Upper lobe of left lung (tissue), 4 donors: Measurements from ENCODE around the gene LDHB.

Experiments
- EP300 ChIP-seq, 4 donors: sonication (generic); formaldehyde crosslinking; IDR thresholded peaks; one replicate each; pipeline ENCODE4 v1.5.1; 2017; ENCODE audit warnings: antibody characterized with exemption in 4 of 4, control low read depth in 2 of 4
- POLR2A ChIP-seq, 4 donors: fragments of 450-650 bp; IDR thresholded peaks; one replicate each; pipeline ENCODE4 v1.5.1; 2016 to 2017; ENCODE audit warnings: antibody characterized with exemption in 4 of 4, mild to moderate bottlenecking in 2 of 4
- TF ChIP-seq, protein P1 (sequence below), 6 experiments: fragments of 450-650 bp in 4 of 6; fragments of 200-600 bp in 2 of 6; sonication (generic) in 2 of 6; IDR thresholded peaks; one replicate each; pipeline ENCODE4 v1.5.1; 2016 to 2019; ENCODE audit warnings: antibody characterized with exemption in 6 of 6

DNA sequence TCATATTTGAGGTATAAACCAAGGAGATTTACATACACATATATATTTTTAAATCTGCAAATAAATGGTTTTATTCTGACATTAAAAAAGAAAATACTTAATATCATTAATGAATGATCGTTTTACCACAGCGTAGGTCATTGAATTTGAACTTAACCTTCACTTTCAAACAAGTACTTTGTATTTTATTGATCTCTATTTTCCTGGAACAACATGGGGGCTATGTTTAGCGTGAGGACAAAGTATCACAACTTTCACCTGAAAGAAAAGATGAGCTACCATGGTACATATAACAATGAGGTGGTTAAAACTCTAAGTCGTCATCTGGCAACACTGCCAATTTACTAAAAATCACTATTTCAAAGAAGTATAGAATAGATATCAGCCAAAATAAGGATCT is 59.0 kb downstream of the LDHB start:
- TF ChIP-seq, protein P1, sequence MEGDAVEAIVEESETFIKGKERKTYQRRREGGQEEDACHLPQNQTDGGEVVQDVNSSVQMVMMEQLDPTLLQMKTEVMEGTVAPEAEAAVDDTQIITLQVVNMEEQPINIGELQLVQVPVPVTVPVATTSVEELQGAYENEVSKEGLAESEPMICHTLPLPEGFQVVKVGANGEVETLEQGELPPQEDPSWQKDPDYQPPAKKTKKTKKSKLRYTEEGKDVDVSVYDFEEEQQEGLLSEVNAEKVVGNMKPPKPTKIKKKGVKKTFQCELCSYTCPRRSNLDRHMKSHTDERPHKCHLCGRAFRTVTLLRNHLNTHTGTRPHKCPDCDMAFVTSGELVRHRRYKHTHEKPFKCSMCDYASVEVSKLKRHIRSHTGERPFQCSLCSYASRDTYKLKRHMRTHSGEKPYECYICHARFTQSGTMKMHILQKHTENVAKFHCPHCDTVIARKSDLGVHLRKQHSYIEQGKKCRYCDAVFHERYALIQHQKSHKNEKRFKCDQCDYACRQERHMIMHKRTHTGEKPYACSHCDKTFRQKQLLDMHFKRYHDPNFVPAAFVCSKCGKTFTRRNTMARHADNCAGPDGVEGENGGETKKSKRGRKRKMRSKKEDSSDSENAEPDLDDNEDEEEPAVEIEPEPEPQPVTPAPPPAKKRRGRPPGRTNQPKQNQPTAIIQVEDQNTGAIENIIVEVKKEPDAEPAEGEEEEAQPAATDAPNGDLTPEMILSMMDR (IDR thresholded peaks at IDR 0.05): no peak
- TF ChIP-seq EP300 (IDR thresholded peaks at IDR 0.05) (no peak), POLR2A (IDR thresholded peaks at IDR 0.05) (no peak)
